ENCODE measurements around the gene NDUFA11. TPM values are rescaled to one million over a fixed set of nuclear protein-coding genes. Genes with fewer than 3 reads are reported as not detected.

The NDUFA11 gene
- total and polyA plus RNA-seq, 9 of the 15 experiments (the other 6 are each of a cell fraction or from before 2014, with no cell fraction given), result 63.3 to 486 (median 274) TPM

GRCh38 chr19:5903624-5904351 is at the start of gene NDUFA11 (continued):
- TF ChIP-seq ZNF77 (CRISPR knock-in tag; IDR thresholded peaks at IDR 0.05) (no peak), ZNF12 (CRISPR knock-in tag; IDR thresholded peaks at IDR 0.05) (peak; percentile 86; the same call in 1 of the 2 replicates), HCFC1 (IDR thresholded peaks at IDR 0.05; ENCODE audit: low read depth, low read length) (peak; percentile 71), HMBOX1 (IDR thresholded peaks at IDR 0.05) (peak; percentile 60; the same call in 1 of the 2 replicates), RFX7 (CRISPR knock-in tag; IDR thresholded peaks at IDR 0.05) (no peak), RB1 (IDR thresholded peaks at IDR 0.05; ENCODE audit: low read depth) (peak; percentile 72; the same call in 1 of the 2 replicates), TOE1 (IDR thresholded peaks at IDR 0.05; ENCODE audit: borderline replicate concordance) (peak; percentile 77; the same call in 1 of the 2 replicates), TOE1 (CRISPR knock-in tag; IDR thresholded peaks at IDR 0.05; ENCODE audit: borderline replicate concordance, low read depth) (peak; percentile 82; the same call in 1 of the 2 replicates), SMAD3 (CRISPR knock-in tag; conservative IDR thresholded peaks at IDR 0.05) (no peak), ETV1 (tag; conservative IDR thresholded peaks at IDR 0.05; ENCODE audit: low read depth) (peak; percentile 36; the same call in 1 of the 2 replicates), CEBPG (CRISPR knock-in tag; IDR thresholded peaks at IDR 0.05) (peak; percentile 89), CEBPG (tag; conservative IDR thresholded peaks at IDR 0.05 in 1 of 2, IDR thresholded peaks at IDR 0.05 in 1 of 2) (peak; percentile 82 to 89), ZNF175 (CRISPR knock-in tag; IDR thresholded peaks at IDR 0.05; ENCODE audit: low read depth) (no peak), RCOR1 (IDR thresholded peaks at IDR 0.05; ENCODE audit: borderline replicate concordance in 1 of 2, low read depth in 2 of 2, low read length in 2 of 2) (peak in 1 of 2 experiments; percentile 4; a peak in 1 of 4 replicates), BRD4 (IDR thresholded peaks at IDR 0.05) (0 out of 2 replicates have a peak, but pooled peaks have one; percentile 48), ARID1B (IDR thresholded peaks at IDR 0.05) (peak; percentile 41; the same call in 1 of the 2 replicates), BRD9 (IDR thresholded peaks at IDR 0.05; ENCODE audit: low read depth, partially characterized antibody) (peak; percentile 46), NR2C1 (IDR thresholded peaks at IDR 0.05) (peak; percentile 65), NR2C1 (tag; IDR thresholded peaks at IDR 0.05) (0 out of 2 replicates have a peak, but pooled peaks have one; percentile 32), ZNF766 (CRISPR knock-in tag; conservative IDR thresholded peaks at IDR 0.05) (no peak; the same call in 1 of the 2 replicates), KAT2B (IDR thresholded peaks at IDR 0.05; ENCODE audit: low read depth, low read length) (peak; percentile 27), TRIM28 (IDR thresholded peaks at IDR 0.05) (peak; percentile 74; the same call in 1 of the 2 replicates), GTF2F1 (IDR thresholded peaks at IDR 0.05; ENCODE audit: low read depth, low read length) (no peak), ELF1 (tag; IDR thresholded peaks at IDR 0.05) (no peak; the same call in 1 of the 2 replicates), BCOR (IDR thresholded peaks at IDR 0.05) (peak; percentile 43; the same call in 1 of the 2 replicates), ATF7 (IDR thresholded peaks at IDR 0.05) (peak; percentile 92), MCM5 (IDR thresholded peaks at IDR 0.05; ENCODE audit: low read depth) (no peak), SIN3B (IDR thresholded peaks at IDR 0.05; ENCODE audit: low read depth) (peak; percentile 78), JUND (IDR thresholded peaks at IDR 0.05; ENCODE audit: borderline replicate concordance, low read depth, low read length) (no peak; the same call in 1 of the 2 replicates), JUND (tag; IDR thresholded peaks at IDR 0.05; ENCODE audit: borderline replicate concordance, low read depth, low read length) (no peak; the same call in 2 of the 3 replicates)

All from K562 (cell line).